ENCODE results near the gene RNF166. TPM values are rescaled to one million over a fixed set of nuclear protein-coding genes. Genes with fewer than 3 reads are reported as not detected.
A peak's percentile ranks its signal among the peaks of the same experiment; 100 is the strongest.

Gene RNF166
- total and polyA plus RNA-seq, 2 of the 13 experiments (the other 11 are each of a cell fraction or from before 2014, with no cell fraction given), result 21.4 to 23.0 TPM

GRCh38 chr16:88662843-88663606, 43.2 kb downstream of the RNF166 start, which contains the start of gene MVD (continued):
- TF ChIP-seq, protein P1, sequence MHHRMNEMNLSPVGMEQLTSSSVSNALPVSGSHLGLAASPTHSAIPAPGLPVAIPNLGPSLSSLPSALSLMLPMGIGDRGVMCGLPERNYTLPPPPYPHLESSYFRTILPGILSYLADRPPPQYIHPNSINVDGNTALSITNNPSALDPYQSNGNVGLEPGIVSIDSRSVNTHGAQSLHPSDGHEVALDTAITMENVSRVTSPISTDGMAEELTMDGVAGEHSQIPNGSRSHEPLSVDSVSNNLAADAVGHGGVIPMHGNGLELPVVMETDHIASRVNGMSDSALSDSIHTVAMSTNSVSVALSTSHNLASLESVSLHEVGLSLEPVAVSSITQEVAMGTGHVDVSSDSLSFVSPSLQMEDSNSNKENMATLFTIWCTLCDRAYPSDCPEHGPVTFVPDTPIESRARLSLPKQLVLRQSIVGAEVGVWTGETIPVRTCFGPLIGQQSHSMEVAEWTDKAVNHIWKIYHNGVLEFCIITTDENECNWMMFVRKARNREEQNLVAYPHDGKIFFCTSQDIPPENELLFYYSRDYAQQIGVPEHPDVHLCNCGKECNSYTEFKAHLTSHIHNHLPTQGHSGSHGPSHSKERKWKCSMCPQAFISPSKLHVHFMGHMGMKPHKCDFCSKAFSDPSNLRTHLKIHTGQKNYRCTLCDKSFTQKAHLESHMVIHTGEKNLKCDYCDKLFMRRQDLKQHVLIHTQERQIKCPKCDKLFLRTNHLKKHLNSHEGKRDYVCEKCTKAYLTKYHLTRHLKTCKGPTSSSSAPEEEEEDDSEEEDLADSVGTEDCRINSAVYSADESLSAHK (CRISPR knock-in tag; IDR thresholded peaks at IDR 0.05; ENCODE audit: borderline replicate concordance), result no peak
- TF ChIP-seq SOX13 (IDR thresholded peaks at IDR 0.05) (no peak), SOX13 (CRISPR knock-in tag; conservative IDR thresholded peaks at IDR 0.05 in 1 of 2, IDR thresholded peaks at IDR 0.05 in 1 of 2) (peak in 1 of 2 experiments; percentile 14; a peak in 2 of 4 replicates), ZNF264 (CRISPR knock-in tag; IDR thresholded peaks at IDR 0.05) (0 out of 2 replicates have a peak, but pooled peaks have one; percentile 48), GZF1 (CRISPR knock-in tag; IDR thresholded peaks at IDR 0.05) (peak; percentile 89; the same call in 1 of the 2 replicates), TAF1 (CRISPR knock-in tag; IDR thresholded peaks at IDR 0.05) (peak; percentile 99), RELA (CRISPR knock-in tag; IDR thresholded peaks at IDR 0.05) (peak; percentile 86), PRDM15 (CRISPR knock-in tag; IDR thresholded peaks at IDR 0.05) (peak; percentile 8; the same call in 1 of the 2 replicates), BHLHE40 (IDR thresholded peaks at IDR 0.05; ENCODE audit: low read length) (peak; percentile 80), RBM22 (optimal IDR thresholded peaks at IDR 0.05; ENCODE audit: low read length) (no peak), RBAK (CRISPR knock-in tag; IDR thresholded peaks at IDR 0.05) (peak; percentile 55; the same call in 1 of the 2 replicates), ZNF513 (CRISPR knock-in tag; conservative IDR thresholded peaks at IDR 0.05) (no peak), NAIF1 (CRISPR knock-in tag; IDR thresholded peaks at IDR 0.05; ENCODE audit: borderline replicate concordance) (peak; percentile 80; the same call in 1 of the 2 replicates), ZNF446 (CRISPR knock-in tag; IDR thresholded peaks at IDR 0.05) (peak; percentile 84)
- TF ChIP-seq, protein P2, sequence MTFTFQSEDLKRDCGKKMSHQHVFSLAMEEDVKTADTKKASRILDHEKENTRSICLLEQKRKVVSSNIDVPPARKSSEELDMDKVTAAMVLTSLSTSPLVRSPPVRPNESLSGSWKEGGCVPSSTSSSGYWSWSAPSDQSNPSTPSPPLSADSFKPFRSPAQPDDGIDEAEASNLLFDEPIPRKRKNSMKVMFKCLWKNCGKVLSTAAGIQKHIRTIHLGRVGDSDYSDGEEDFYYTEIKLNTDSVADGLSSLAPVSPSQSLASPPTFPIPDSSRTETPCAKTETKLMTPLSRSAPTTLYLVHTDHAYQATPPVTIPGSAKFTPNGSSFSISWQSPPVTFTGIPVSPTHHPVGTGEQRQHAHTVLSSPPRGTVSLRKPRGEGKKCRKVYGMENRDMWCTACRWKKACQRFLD (CRISPR knock-in tag; IDR thresholded peaks at IDR 0.05; ENCODE audit: borderline replicate concordance), result peak; percentile 92; the same call in 1 of the 2 replicates
- TF ChIP-seq, protein P3, sequence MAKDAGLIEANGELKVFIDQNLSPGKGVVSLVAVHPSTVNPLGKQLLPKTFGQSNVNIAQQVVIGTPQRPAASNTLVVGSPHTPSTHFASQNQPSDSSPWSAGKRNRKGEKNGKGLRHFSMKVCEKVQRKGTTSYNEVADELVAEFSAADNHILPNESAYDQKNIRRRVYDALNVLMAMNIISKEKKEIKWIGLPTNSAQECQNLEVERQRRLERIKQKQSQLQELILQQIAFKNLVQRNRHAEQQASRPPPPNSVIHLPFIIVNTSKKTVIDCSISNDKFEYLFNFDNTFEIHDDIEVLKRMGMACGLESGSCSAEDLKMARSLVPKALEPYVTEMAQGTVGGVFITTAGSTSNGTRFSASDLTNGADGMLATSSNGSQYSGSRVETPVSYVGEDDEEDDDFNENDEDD (CRISPR knock-in tag; IDR thresholded peaks at IDR 0.05; ENCODE audit: borderline replicate concordance), result peak; percentile 69; the same call in 1 of the 2 replicates
